ENCODE data around the gene MAD1L1.

DNA sequence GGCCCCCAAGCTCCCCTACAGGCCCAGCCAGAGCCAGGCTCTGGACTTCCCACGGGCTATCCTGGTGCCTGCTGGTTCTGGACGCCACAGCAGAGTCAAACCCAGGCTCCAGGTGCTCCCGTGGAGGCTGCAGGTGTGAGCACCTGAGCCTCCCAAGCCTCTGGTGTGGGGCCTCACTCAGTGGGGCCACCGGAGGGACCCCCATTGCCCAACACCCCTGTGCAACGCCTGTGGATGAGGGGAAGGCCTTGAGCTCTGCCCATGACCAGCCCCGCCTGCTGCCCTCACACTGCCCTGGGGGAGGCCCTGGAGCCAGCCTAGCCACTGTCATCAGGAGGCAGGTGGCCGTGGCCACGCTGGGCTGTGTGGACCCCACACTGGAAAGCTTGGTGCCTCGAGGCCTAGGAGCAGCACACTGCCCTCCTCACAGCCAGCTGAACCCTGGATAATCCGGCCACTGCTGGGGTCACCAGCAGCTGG, 229.3 kb downstream of the MAD1L1 start:
- TF ChIP-seq, protein P1, sequence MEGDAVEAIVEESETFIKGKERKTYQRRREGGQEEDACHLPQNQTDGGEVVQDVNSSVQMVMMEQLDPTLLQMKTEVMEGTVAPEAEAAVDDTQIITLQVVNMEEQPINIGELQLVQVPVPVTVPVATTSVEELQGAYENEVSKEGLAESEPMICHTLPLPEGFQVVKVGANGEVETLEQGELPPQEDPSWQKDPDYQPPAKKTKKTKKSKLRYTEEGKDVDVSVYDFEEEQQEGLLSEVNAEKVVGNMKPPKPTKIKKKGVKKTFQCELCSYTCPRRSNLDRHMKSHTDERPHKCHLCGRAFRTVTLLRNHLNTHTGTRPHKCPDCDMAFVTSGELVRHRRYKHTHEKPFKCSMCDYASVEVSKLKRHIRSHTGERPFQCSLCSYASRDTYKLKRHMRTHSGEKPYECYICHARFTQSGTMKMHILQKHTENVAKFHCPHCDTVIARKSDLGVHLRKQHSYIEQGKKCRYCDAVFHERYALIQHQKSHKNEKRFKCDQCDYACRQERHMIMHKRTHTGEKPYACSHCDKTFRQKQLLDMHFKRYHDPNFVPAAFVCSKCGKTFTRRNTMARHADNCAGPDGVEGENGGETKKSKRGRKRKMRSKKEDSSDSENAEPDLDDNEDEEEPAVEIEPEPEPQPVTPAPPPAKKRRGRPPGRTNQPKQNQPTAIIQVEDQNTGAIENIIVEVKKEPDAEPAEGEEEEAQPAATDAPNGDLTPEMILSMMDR (IDR thresholded peaks at IDR 0.05), result no peak
- TF ChIP-seq POLR2A (IDR thresholded peaks at IDR 0.05), result no peak
